PFSK-1 (cell line): ENCODE data around the gene LRRC43.

Experiments used
- FOXP2 ChIP-seq: optimal IDR thresholded peaks from 2 replicates; pipeline ENCODE3; 2011; ENCODE audit warnings: borderline replicate concordance, control low read depth, inconsistent platforms; ENCODE audit not compliant: insufficient read depth; ENCODE audit errors: extremely low read length, extremely low read depth
- POLR2AphosphoS5 ChIP-seq: IDR thresholded peaks from 2 replicates; pipeline ENCODE4 v1.6.1; 2012; ENCODE audit warnings: low read depth, mild to moderate bottlenecking, control low read depth, low read length, moderate library complexity
- SIN3A ChIP-seq: IDR thresholded peaks from 2 replicates; pipeline ENCODE4 v1.6.1; 2012; ENCODE audit warnings: mild to moderate bottlenecking, low read length, moderate library complexity, borderline replicate concordance; ENCODE audit not compliant: insufficient read depth
- TAF1 ChIP-seq: IDR thresholded peaks from 2 replicates; pipeline ENCODE4 v1.6.1; 2012; ENCODE audit warnings: low read length, control low read depth, borderline replicate concordance; ENCODE audit not compliant: insufficient read depth
- TF ChIP-seq, protein P1 (sequence below), 2 experiments: IDR thresholded peaks; 2 replicates each; pipeline versions ENCODE4 v1.6.1 to v1.8.0; 2011 to 2012; ENCODE audit warnings: low read depth in 2 of 2, low read length in 2 of 2, control low read depth in 1 of 2, inconsistent platforms in 1 of 2, mild to moderate bottlenecking in 1 of 2, moderate library complexity in 1 of 2; ENCODE audit not compliant: insufficient read depth in 1 of 2

LRRC43 gene

GRCh38 chr12:122171399-122171798, 11.5 kb upstream of the LRRC43 start:
- no peak for TF ChIP-seq TAF1

- TF ChIP-seq SIN3A: no peak
Observed at GRCh38 chr12:122172262-122172939, 10.5 kb upstream of the LRRC43 start.

GRCh38 chr12:122174155-122174845, 8.6 kb upstream of the LRRC43 start, which contains the start of gene IL31:
Gene IL31 (minus strand): TSS chr12:122174221. CDS start chr12:122174172, 49 bp downstream.
- TF ChIP-seq, protein P1, sequence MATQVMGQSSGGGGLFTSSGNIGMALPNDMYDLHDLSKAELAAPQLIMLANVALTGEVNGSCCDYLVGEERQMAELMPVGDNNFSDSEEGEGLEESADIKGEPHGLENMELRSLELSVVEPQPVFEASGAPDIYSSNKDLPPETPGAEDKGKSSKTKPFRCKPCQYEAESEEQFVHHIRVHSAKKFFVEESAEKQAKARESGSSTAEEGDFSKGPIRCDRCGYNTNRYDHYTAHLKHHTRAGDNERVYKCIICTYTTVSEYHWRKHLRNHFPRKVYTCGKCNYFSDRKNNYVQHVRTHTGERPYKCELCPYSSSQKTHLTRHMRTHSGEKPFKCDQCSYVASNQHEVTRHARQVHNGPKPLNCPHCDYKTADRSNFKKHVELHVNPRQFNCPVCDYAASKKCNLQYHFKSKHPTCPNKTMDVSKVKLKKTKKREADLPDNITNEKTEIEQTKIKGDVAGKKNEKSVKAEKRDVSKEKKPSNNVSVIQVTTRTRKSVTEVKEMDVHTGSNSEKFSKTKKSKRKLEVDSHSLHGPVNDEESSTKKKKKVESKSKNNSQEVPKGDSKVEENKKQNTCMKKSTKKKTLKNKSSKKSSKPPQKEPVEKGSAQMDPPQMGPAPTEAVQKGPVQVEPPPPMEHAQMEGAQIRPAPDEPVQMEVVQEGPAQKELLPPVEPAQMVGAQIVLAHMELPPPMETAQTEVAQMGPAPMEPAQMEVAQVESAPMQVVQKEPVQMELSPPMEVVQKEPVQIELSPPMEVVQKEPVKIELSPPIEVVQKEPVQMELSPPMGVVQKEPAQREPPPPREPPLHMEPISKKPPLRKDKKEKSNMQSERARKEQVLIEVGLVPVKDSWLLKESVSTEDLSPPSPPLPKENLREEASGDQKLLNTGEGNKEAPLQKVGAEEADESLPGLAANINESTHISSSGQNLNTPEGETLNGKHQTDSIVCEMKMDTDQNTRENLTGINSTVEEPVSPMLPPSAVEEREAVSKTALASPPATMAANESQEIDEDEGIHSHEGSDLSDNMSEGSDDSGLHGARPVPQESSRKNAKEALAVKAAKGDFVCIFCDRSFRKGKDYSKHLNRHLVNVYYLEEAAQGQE (IDR thresholded peaks at IDR 0.05; ENCODE audit: insufficient read depth in 1 of 2, low read depth in 2 of 2, low read length in 2 of 2): no peak

- TF ChIP-seq FOXP2: no peak
- no peak for TF ChIP-seq POLR2AphosphoS5
Observed at GRCh38 chr12:122183588-122183940, 641 bp downstream of the LRRC43 start.

DNA sequence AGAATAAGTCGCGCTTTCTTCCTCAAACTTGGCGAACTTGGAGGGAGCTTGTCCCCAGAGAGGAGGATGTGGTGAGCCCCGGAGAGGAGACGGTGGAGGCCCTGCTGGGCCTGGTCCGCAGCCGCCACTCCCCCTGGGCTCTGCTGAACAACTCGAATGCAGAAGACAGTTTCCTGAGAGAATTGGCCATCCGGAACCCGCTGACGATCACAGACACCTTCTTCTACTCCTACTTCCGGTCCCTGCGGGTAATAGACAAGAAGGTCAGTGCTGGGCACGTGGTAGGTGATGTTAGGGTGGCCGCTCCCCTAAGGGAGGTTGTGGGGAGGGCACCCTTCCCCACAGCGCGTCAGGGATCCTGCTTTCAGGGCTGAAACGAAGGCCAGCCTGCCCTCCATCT, 1.6 kb downstream of the LRRC43 start:
- TF ChIP-seq FOXP2: no peak
- no peak for TF ChIP-seq TAF1
- no peak for TF ChIP-seq POLR2AphosphoS5
- TF ChIP-seq SIN3A: no peak
- TF ChIP-seq, protein P1 (IDR thresholded peaks at IDR 0.05; ENCODE audit: insufficient read depth in 1 of 2, low read depth in 2 of 2, low read length in 2 of 2): no peak

DNA sequence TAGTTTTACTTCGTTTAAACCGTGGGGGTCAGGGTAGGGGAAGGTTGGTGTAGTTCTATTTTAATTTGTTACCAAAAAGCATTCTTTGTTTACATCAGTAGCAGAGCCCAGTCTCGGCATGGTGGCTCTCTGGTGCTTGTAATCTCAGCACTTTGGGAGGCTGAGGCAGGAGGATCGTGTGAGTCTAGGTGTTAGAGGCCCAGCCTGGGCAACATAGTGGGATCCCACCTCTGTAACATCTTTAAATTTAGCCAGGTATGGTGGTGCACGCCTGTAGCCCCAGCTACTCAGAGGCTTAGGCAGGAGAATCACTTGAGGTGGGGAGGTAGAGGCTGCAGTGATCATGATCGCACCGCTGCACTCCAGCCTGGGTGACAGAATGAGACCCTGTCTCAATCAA, 2.2 kb downstream of the LRRC43 start:
- TF ChIP-seq POLR2AphosphoS5 (no peak), FOXP2 (no peak), SIN3A (no peak), TAF1 (no peak)
- TF ChIP-seq, protein P1 (IDR thresholded peaks at IDR 0.05; ENCODE audit: insufficient read depth in 1 of 2, low read depth in 2 of 2, low read length in 2 of 2): no peak

DNA sequence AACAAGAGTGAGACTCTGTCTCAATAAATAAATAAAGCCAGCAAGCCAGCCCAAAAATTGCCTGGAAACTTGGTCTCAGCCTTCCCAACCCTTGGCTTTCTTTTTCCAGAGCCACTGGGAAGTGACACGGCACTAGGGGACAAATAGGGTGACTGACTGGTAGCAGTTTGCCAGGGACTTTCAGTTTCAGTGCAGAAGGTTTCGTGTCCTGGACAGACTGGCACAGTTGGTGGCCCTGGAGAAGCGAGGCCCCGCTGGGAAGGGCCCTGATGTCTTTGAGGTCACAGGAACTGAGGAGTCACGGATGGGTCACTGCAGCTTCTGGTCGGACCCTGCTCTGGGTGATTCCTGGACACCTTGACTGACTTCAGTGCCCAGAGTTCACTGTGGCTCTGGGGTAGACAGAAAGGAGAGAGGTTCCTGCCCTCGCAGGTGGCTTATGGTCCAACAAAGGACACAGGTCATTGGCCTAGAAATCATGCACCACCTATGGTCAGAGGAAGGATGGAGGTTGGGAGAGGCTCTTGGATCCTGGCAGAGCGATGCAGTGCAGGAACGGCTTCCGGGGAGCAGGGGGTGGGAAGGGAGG, 2.7 kb downstream of the LRRC43 start:
- TF ChIP-seq POLR2AphosphoS5: no peak
- TF ChIP-seq, protein P1 (IDR thresholded peaks at IDR 0.05; ENCODE audit: insufficient read depth in 1 of 2, low read depth in 2 of 2, low read length in 2 of 2): no peak
- no peak for TF ChIP-seq SIN3A
- TF ChIP-seq FOXP2: no peak
- no peak for TF ChIP-seq TAF1
